ENCODE results near the gene HCST.
A peak's percentile ranks its signal among the peaks of the same experiment; 100 is the strongest.

Gene HCST

GRCh38 chr19:35929876-35930275, 27.5 kb downstream of the HCST start:
- peak overlapping the region; percentile 62 for H3K27ac ChIP-seq (replicated peaks)
- DNase-seq (ENCODE audit: low read depth in 1 of 2, low spot score in 1 of 2) = peak in 1 of 2 experiments; percentile 57
- no peak overlapping the region for H3K4me3 ChIP-seq (replicated peaks; ENCODE audit: insufficient read depth, low read length)
- TF ChIP-seq POLR2AphosphoS5 (IDR thresholded peaks at IDR 0.05; ENCODE audit: low read depth) = no peak
- TF ChIP-seq SPI1 (IDR thresholded peaks at IDR 0.05; ENCODE audit: borderline replicate concordance, low read depth) = peak; percentile 31; the same call in 1 of the 2 replicates
- no peaks in the 10 kb centered on the region for H3K27me3 ChIP-seq (ENCODE audit: insufficient read depth, poor library complexity, severe bottlenecking)

GRCh38 chr19:35931161-35931873, 29.0 kb downstream of the HCST start:
- DNase-seq (ENCODE audit: low read depth in 1 of 2, low spot score in 1 of 2) = peak; percentile 100
- Histone ChIP-seq H3K27ac (replicated peaks) (peak overlapping the region; percentile 62), H3K4me3 (replicated peaks; ENCODE audit: insufficient read depth, low read length) (peak overlapping the region; percentile 26), H3K27me3 (ENCODE audit: insufficient read depth, poor library complexity, severe bottlenecking) (peaks cover 7% of the 10 kb centered on the region)
- TF ChIP-seq REST (IDR thresholded peaks at IDR 0.05; ENCODE audit: insufficient replicate concordance, low read depth) (no peak), SPI1 (IDR thresholded peaks at IDR 0.05; ENCODE audit: borderline replicate concordance, low read depth) (no peak), GABPA (IDR thresholded peaks at IDR 0.05; ENCODE audit: low read depth) (no peak; the same call in 1 of the 2 replicates), POLR2AphosphoS5 (IDR thresholded peaks at IDR 0.05; ENCODE audit: low read depth) (peak; percentile 88), CTCF (IDR thresholded peaks at IDR 0.05; ENCODE audit: insufficient read depth, low read length) (peak; percentile 82)

- no peak overlapping the region for H3K27ac ChIP-seq (replicated peaks)
- H3K4me3 ChIP-seq (replicated peaks; ENCODE audit: insufficient read depth, low read length) = no peak overlapping the region
Measured at GRCh38 chr19:35931874-35932202, 29.5 kb downstream of the HCST start.

More at GRCh38 chr19:35931874-35932202, 29.5 kb downstream of the HCST start:
- TF ChIP-seq REST (IDR thresholded peaks at IDR 0.05; ENCODE audit: insufficient replicate concordance, low read depth) (no peak), CTCF (IDR thresholded peaks at IDR 0.05; ENCODE audit: insufficient read depth, low read length) (no peak), GABPA (IDR thresholded peaks at IDR 0.05; ENCODE audit: low read depth) (no peak), POLR2AphosphoS5 (IDR thresholded peaks at IDR 0.05; ENCODE audit: low read depth) (no peak), SPI1 (IDR thresholded peaks at IDR 0.05; ENCODE audit: borderline replicate concordance, low read depth) (no peak)
- H3K27me3 ChIP-seq (ENCODE audit: insufficient read depth, poor library complexity, severe bottlenecking) = peaks cover 11% of the 10 kb centered on the region
- DNase-seq (ENCODE audit: low read depth in 1 of 2, low spot score in 1 of 2) = no peak

Measured in HL-60 (cell line).